Endodermal cell (in vitro differentiated cells): ENCODE results near the gene KCTD20. TPM values are rescaled to one million over a fixed set of nuclear protein-coding genes. Genes with fewer than 3 reads are reported as not detected.

ENCODE experiments used
- DNase-seq: peaks from one replicate; pipeline ENCODE4 v3.0.0-alpha.2; 2017
- H3K27ac ChIP-seq: 2 replicates; pipeline ENCODE4 v1.5.1; 2013; ENCODE audit warnings: mild to moderate bottlenecking, low read depth, low read length, moderate library complexity
- H3K27me3 ChIP-seq: 2 replicates; pipeline ENCODE4 v1.6.1; 2013; ENCODE audit warnings: mild to moderate bottlenecking, low read length, moderate library complexity; ENCODE audit not compliant: insufficient read depth, control insufficient read depth, poor library complexity, severe bottlenecking
- H3K36me3 ChIP-seq: 2 replicates; pipeline ENCODE4 v1.7.0; 2013; ENCODE audit warnings: mild to moderate bottlenecking, low read length, moderate library complexity; ENCODE audit not compliant: control insufficient read depth, insufficient read depth
- H3K4me1 ChIP-seq: one replicate; pipeline ENCODE4 v1.7.0; 2013; ENCODE audit warnings: low read length; ENCODE audit not compliant: control insufficient read depth, insufficient read depth
- H3K4me3 ChIP-seq: 2 replicates; pipeline ENCODE4 v1.5.1; 2013; ENCODE audit warnings: mild to moderate bottlenecking, low read length, moderate library complexity
- H3K9ac ChIP-seq: 2 replicates; pipeline ENCODE4 v1.6.1; 2013; ENCODE audit warnings: mild to moderate bottlenecking, low read length, moderate library complexity; ENCODE audit not compliant: poor library complexity, severe bottlenecking; ENCODE audit errors: extremely low read depth
- H3K9me3 ChIP-seq: 2 replicates; pipeline ENCODE4 v1.6.1; 2013; ENCODE audit warnings: mild to moderate bottlenecking, low read length, moderate library complexity; ENCODE audit not compliant: control insufficient read depth
- H3K27ac Mint-ChIP-seq: 2 replicates; pipeline ENCODE4 v1.8.0; 2020; ENCODE audit warnings: mixed read lengths
- H3K27me3 Mint-ChIP-seq: 2 replicates; pipeline ENCODE4 v1.8.0; 2021; ENCODE audit warnings: mild to moderate bottlenecking, mixed read lengths; ENCODE audit not compliant: insufficient read depth
- H3K36me3 Mint-ChIP-seq: 2 replicates; pipeline ENCODE4 v1.8.0; 2020; ENCODE audit warnings: low read depth, mixed read lengths
- H3K4me1 Mint-ChIP-seq: 2 replicates; pipeline ENCODE4 v1.8.0; 2020; ENCODE audit warnings: mixed read lengths
- H3K4me3 Mint-ChIP-seq: 2 replicates; pipeline ENCODE4 v1.8.0; 2020; ENCODE audit warnings: mild to moderate bottlenecking, moderate library complexity, mixed read lengths
- H3K9me3 Mint-ChIP-seq: 2 replicates; pipeline ENCODE4 v1.8.0; 2020; ENCODE audit warnings: mild to moderate bottlenecking, mixed read lengths
- WGBS, 2 experiments: methylation state at CpG; one replicate each; pipeline versions ENCODE4 v1.1.5 to v1.1.7; 2013; ENCODE audit warnings: missing lambda C conversion rate in 2 of 2, mixed read lengths in 1 of 2; ENCODE audit not compliant: insufficient coverage in 1 of 2, insufficient read length in 1 of 2; 5-methylcytosine and 5-hydroxymethylcytosine counted together
- total RNA-seq, 2 donors: library from RNA; stranded (reverse); fragmentation: NEBNext Ultra II Directional in 1 of 2; extraction: Animal tissue kit (Norgen Biotek cat#: 25700) in 1 of 2; gene quantifications; 2 replicates in 1 of 2; 3 replicates in 1 of 2; pipeline ENCODE4 v1.2.1, GENCODE V29; 2021
- TF ChIP-seq, protein P1 (sequence below): fragments of 200-600 bp; sonication (generic); conservative IDR thresholded peaks from 2 replicates; pipeline ENCODE4 v1.5.0; 2021; ENCODE audit warnings: antibody characterized with exemption, mild to moderate bottlenecking

Gene KCTD20
- total RNA-seq, 2 donors from 2014 or later = 20.5 to 29.0 TPM

DNA sequence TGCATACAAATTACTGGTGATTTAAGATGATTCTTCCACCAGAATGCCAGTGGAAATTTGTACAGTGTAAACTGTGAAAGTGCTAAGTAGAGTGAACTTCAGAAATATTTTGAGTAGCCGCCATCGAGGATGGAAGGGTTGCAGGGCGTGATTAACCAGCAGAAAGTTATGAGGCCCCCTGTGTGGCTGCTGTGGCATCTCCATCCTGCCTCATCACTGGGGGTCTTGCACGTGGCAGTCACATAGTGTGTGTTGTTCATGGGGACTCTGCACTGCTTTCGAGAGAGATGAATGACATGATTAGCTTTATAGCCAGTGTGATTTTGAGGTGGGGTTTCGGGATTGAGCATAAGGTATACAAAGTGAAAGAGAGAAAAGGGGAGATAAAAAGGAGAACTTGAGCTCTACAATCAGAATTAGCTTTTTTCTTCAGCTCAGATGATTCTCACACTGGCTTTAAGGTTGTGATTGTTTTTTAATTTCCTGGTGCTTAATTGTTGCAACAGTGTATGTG is 26.4 kb downstream of the KCTD20 start:
- Mint-ChIP-seq H3K4me1 (peaks cover 17% of the 10 kb centered on the region), H3K4me3 (no peak overlapping the region), H3K27ac (no peak overlapping the region), H3K36me3 (peaks cover 32% of the 10 kb centered on the region), H3K9me3 (no peaks in the 10 kb centered on the region), H3K27me3 (no peaks in the 10 kb centered on the region)
- Histone ChIP-seq H3K9me3 (no peaks in the 10 kb centered on the region), H3K27ac (no peak overlapping the region), H3K36me3 (peaks cover 18% of the 10 kb centered on the region), H3K4me3 (no peak overlapping the region), H3K9ac (no peak overlapping the region), H3K27me3 (no peaks in the 10 kb centered on the region), H3K4me1 (peaks cover 2% of the 10 kb centered on the region)
- 87 to 100% methylated on average over 2 to 6 of the region's 6 CpGs for WGBS, 2 experiments
- no peak for DNase-seq
- TF ChIP-seq, protein P1, sequence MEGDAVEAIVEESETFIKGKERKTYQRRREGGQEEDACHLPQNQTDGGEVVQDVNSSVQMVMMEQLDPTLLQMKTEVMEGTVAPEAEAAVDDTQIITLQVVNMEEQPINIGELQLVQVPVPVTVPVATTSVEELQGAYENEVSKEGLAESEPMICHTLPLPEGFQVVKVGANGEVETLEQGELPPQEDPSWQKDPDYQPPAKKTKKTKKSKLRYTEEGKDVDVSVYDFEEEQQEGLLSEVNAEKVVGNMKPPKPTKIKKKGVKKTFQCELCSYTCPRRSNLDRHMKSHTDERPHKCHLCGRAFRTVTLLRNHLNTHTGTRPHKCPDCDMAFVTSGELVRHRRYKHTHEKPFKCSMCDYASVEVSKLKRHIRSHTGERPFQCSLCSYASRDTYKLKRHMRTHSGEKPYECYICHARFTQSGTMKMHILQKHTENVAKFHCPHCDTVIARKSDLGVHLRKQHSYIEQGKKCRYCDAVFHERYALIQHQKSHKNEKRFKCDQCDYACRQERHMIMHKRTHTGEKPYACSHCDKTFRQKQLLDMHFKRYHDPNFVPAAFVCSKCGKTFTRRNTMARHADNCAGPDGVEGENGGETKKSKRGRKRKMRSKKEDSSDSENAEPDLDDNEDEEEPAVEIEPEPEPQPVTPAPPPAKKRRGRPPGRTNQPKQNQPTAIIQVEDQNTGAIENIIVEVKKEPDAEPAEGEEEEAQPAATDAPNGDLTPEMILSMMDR = no peak

DNA sequence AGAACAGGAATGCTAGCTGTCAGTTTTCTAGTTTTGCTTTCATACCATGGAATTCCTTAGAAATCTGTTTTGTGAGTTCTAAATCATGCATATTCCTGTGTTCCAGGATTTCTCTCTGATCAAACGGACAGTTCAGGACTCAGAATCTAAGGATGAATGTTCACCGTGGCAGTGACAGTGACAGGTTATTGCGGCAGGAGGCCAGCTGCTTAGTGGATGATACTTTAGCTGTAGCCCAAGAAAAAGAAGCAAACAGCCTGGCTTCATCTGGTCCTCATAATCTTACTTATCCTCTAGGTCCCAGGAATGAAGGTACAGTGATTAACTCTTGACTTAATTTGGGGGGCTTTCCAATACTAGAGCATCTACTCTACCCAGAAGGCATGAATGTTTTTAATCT is 27.1 kb downstream of the KCTD20 start:
- no peak for DNase-seq
- H3K36me3 Mint-ChIP-seq = peaks cover 39% of the 10 kb centered on the region
- H3K4me3 ChIP-seq = no peak overlapping the region
- TF ChIP-seq, protein P1 = no peak
- WGBS, 2 experiments = 93 to 95% methylated on average over 3 of the region's 3 CpGs
- no peak overlapping the region for H3K27ac Mint-ChIP-seq
- peaks cover 14% of the 10 kb centered on the region for H3K4me1 Mint-ChIP-seq
- H3K4me3 Mint-ChIP-seq = no peak overlapping the region
- no peaks in the 10 kb centered on the region for H3K9me3 ChIP-seq
- H3K27me3 Mint-ChIP-seq = no peaks in the 10 kb centered on the region
- H3K4me1 ChIP-seq = peaks cover 2% of the 10 kb centered on the region
- H3K36me3 ChIP-seq = peaks cover 24% of the 10 kb centered on the region
- H3K9ac ChIP-seq = no peak overlapping the region
- H3K27ac ChIP-seq = no peak overlapping the region
- H3K9me3 Mint-ChIP-seq = no peaks in the 10 kb centered on the region
- H3K27me3 ChIP-seq = no peaks in the 10 kb centered on the region

DNA sequence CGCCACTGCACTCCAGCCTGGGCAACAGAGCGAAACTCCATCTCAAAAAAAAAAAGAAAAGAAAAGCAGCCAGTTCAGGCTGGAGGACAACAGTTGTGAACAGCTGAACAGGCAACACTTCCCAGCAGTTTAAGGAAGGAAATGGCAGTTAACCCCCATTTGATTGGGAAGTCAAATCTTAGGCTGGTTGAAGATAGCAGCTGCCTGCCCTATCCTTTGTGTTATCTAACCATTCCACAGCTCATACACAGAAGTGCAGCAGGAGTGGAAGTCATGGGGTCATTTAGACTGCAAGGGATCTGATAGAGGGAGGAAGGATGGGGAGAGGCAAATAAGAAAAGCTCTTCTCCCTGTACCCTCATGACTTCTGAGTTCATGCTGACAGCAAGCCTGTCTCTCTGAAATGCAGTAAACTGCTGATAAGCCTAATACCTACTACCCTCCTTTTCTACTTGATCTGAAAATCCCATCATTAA is 35.3 kb downstream of the KCTD20 start:
- H3K36me3 ChIP-seq = peaks cover 48% of the 10 kb centered on the region
- Mint-ChIP-seq H3K4me3 (no peak overlapping the region), H3K9me3 (no peaks in the 10 kb centered on the region), H3K27ac (no peak overlapping the region), H3K36me3 (peaks cover 40% of the 10 kb centered on the region), H3K4me1 (peaks cover 17% of the 10 kb centered on the region), H3K27me3 (no peaks in the 10 kb centered on the region)
- DNase-seq = no peak
- no peak overlapping the region for H3K4me3 ChIP-seq
- TF ChIP-seq, protein P1 = no peak
- H3K9ac ChIP-seq = no peak overlapping the region
- no peaks in the 10 kb centered on the region for H3K27me3 ChIP-seq
- WGBS, 2 experiments = 88% methylated on average over 2 of the region's 2 CpGs; no CpG with 5 or more reads in 1 of the 2 experiments
- no peaks in the 10 kb centered on the region for H3K4me1 ChIP-seq
- no peak overlapping the region for H3K27ac ChIP-seq
- no peaks in the 10 kb centered on the region for H3K9me3 ChIP-seq
